ENCODE measurements around the gene NAB1. TPM values are rescaled to one million over a fixed set of nuclear protein-coding genes. Genes with fewer than 3 reads are reported as not detected.
A peak's percentile ranks its signal among the peaks of the same experiment; 100 is the strongest.

NAB1 gene
- total and polyA plus RNA-seq, 3 experiments from 2014 or later, result 3.9 to 35.1 (median 29.8) TPM

DNA sequence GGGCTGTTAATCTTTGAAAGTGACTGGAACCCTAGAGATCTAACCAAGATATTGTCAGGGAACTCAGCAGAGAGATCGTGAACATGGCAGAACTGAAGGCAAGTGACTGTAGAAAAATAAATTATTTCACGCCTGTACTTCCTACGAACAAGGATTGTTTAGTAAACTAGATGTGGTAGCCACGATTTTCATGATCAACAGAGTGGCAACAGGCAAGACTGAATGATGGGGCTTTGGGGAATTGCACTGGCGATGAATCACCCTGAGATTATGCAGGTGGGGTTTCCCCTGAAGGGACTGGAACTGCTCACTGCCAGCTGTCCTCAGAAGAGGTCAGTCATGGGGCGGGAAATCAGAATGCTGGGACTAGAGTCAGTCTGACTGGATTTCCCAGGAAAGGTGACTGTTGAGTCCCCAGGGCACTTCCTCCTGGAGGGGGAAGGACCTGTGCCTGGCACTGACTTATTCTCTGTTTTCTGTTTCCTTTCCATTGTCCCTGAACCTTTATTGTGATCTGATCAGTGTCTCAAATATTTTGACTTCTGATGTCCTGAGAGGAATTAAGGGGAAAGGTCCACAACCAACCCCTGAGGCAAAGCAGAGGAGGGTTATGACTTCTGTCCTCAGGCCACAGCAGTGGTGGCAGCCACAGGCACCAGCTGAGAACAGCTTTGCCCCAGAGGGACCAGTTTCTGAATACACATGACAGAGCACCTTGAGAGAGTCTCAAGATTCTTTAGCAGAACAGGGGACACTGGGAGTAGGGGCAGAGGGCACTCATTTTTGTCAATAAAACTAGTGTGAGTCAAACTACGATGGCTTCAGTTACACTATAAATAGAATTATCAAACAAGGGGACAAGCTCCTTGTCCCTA, 70.0 kb downstream of the NAB1 start:
- H3K4me3 Mint-ChIP-seq, result peak overlapping the region in 2 of 7 donors; percentile 11 to 39
- no peaks in the 10 kb centered on the region for H3K4me1 ChIP-seq (ENCODE audit: insufficient read depth, low read length)
- CTCF ChIA-PET, result no interaction called here

DNA sequence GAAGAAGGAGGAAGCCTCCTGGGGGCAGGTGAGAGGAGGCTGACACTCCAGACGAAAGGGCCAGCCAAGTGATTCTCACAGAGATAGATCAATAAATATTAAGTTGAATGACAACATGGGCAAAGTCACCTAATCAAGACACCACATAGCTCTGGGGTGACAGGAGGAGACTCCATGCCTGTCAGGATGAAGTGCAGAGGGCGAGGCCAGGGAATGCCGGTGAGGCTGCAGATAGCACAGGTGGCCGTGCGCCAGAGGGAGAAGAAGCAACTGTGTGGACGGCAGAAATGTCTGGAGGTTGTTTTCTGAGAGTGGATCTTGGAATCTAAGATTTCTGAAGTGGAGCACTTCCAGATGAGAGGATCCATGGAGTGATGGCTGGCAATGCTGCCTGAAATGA, 71.4 kb downstream of the NAB1 start:
- Histone ChIP-seq H3K4me3 (ENCODE audit: low read length) (no peak overlapping the region), H3K27me3 (ENCODE audit: insufficient read depth, low read length, poor library complexity, severe bottlenecking) (no peaks in the 10 kb centered on the region), H3K27ac (ENCODE audit: low read depth, low read length) (no peak overlapping the region), H3K36me3 (ENCODE audit: insufficient read depth, low read length) (no peaks in the 10 kb centered on the region), H3K4me1 (ENCODE audit: insufficient read depth, low read length) (no peaks in the 10 kb centered on the region), H3K9me3 (ENCODE audit: low read length) (no peaks in the 10 kb centered on the region)
- POLR2A ChIA-PET, result no interaction called here
- Mint-ChIP-seq H3K9me3 (no peaks in the 10 kb centered on the region), H3K4me3 (no peak overlapping the region), H3K27me3 (peaks cover 3 to 10% of the 10 kb centered on the region in 2 donors), H3K4me1 (peaks cover 16 to 34% (median 31%) of the 10 kb centered on the region in 3 donors), H3K36me3 (no peaks in the 10 kb centered on the region), H3K27ac (no peak overlapping the region)
- no peak for DNase-seq
- CTCF ChIA-PET, result no interaction called here

More for the DNA sequence above, 70.0 kb downstream of the NAB1 start:
- no peak overlapping the region for H3K27ac ChIP-seq (ENCODE audit: low read depth, low read length)
- peaks cover 3 to 8% of the 10 kb centered on the region in 2 donors for H3K27me3 Mint-ChIP-seq
- no peaks in the 10 kb centered on the region for H3K27me3 ChIP-seq (ENCODE audit: insufficient read depth, low read length, poor library complexity, severe bottlenecking)
- no peaks in the 10 kb centered on the region for H3K36me3 ChIP-seq (ENCODE audit: insufficient read depth, low read length)
- POLR2A ChIA-PET, result no interaction called here
- no peaks in the 10 kb centered on the region for H3K9me3 ChIP-seq (ENCODE audit: low read length)
- H3K4me1 Mint-ChIP-seq, result peaks cover 16 to 35% (median 31%) of the 10 kb centered on the region in 3 donors
- no peak overlapping the region for H3K4me3 ChIP-seq (ENCODE audit: low read length)
- DNase-seq, result no peak
- peak overlapping the region in 1 of 8 donors; percentile 20 for H3K27ac Mint-ChIP-seq
- no peaks in the 10 kb centered on the region for H3K9me3 Mint-ChIP-seq
- no peaks in the 10 kb centered on the region for H3K36me3 Mint-ChIP-seq

DNA sequence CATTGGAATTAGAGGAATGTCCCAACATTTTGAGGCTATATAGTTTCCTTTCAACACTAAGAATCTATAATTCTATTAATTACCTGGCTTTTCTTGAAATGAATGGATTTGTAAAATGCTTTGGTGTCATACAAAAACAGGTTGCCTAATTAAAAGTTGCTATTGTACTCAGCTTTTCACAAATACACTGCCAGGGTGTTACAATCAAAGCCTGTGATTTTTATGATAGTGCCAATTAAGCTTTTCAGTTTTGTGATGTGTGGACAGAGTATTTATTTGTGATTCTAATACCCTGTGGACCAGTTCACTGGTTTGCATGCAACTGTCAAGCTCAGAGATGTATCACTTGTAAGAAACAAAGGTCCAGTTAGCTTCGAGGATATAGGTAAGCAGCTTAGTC, 71.8 kb downstream of the NAB1 start:
- no peak overlapping the region for H3K27ac ChIP-seq (ENCODE audit: low read depth, low read length)

GRCh38 chr2:190722061-190722759, 73.3 kb downstream of the NAB1 start:
- Histone ChIP-seq H3K27me3 (ENCODE audit: insufficient read depth, low read length, poor library complexity, severe bottlenecking) (no peaks in the 10 kb centered on the region), H3K36me3 (ENCODE audit: insufficient read depth, low read length) (no peaks in the 10 kb centered on the region), H3K4me3 (ENCODE audit: low read length) (no peak overlapping the region), H3K9me3 (ENCODE audit: low read length) (no peaks in the 10 kb centered on the region), H3K27ac (ENCODE audit: low read depth, low read length) (no peak overlapping the region), H3K4me1 (ENCODE audit: insufficient read depth, low read length) (no peaks in the 10 kb centered on the region)
- DNase-seq, result no peak
- Mint-ChIP-seq H3K27me3 (peaks cover 3 to 11% of the 10 kb centered on the region in 2 donors), H3K4me1 (peaks cover 16 to 34% (median 31%) of the 10 kb centered on the region in 3 donors), H3K27ac (no peak overlapping the region), H3K36me3 (no peaks in the 10 kb centered on the region), H3K9me3 (no peaks in the 10 kb centered on the region), H3K4me3 (no peak overlapping the region)
- CTCF ChIA-PET, result no interaction called here
- POLR2A ChIA-PET, result no interaction called here

More for the DNA sequence above, 71.8 kb downstream of the NAB1 start:
- no peaks in the 10 kb centered on the region for H3K36me3 ChIP-seq (ENCODE audit: insufficient read depth, low read length)
- Mint-ChIP-seq H3K27ac (no peak overlapping the region), H3K4me3 (no peak overlapping the region), H3K4me1 (peaks cover 16 to 34% (median 31%) of the 10 kb centered on the region in 3 donors), H3K36me3 (no peaks in the 10 kb centered on the region), H3K9me3 (no peaks in the 10 kb centered on the region), H3K27me3 (peaks cover 3 to 11% of the 10 kb centered on the region in 2 donors)
- POLR2A ChIA-PET, result no interaction called here
- H3K4me3 ChIP-seq (ENCODE audit: low read length), result no peak overlapping the region
- H3K9me3 ChIP-seq (ENCODE audit: low read length), result no peaks in the 10 kb centered on the region
- H3K27me3 ChIP-seq (ENCODE audit: insufficient read depth, low read length, poor library complexity, severe bottlenecking), result no peaks in the 10 kb centered on the region
- CTCF ChIA-PET, result no interaction called here
- DNase-seq, result no peak
- no peaks in the 10 kb centered on the region for H3K4me1 ChIP-seq (ENCODE audit: insufficient read depth, low read length)

- H3K27me3 Mint-ChIP-seq, result peaks cover 3 to 9% of the 10 kb centered on the region in 2 donors
- Histone ChIP-seq H3K27ac (ENCODE audit: low read depth, low read length) (no peak overlapping the region), H3K27me3 (ENCODE audit: insufficient read depth, low read length, poor library complexity, severe bottlenecking) (no peaks in the 10 kb centered on the region), H3K4me1 (ENCODE audit: insufficient read depth, low read length) (no peaks in the 10 kb centered on the region), H3K9me3 (ENCODE audit: low read length) (no peaks in the 10 kb centered on the region), H3K36me3 (ENCODE audit: insufficient read depth, low read length) (no peaks in the 10 kb centered on the region), H3K4me3 (ENCODE audit: low read length) (no peak overlapping the region)
- H3K27ac Mint-ChIP-seq, result no peak overlapping the region
- peaks cover 16 to 31% (median 29%) of the 10 kb centered on the region in 3 donors for H3K4me1 Mint-ChIP-seq
- POLR2A ChIA-PET, result no interaction called here
- no peaks in the 10 kb centered on the region for H3K9me3 Mint-ChIP-seq
- peak overlapping the region in 2 of 7 donors; percentile 41 to 49 for H3K4me3 Mint-ChIP-seq
- H3K36me3 Mint-ChIP-seq, result no peaks in the 10 kb centered on the region
- DNase-seq, result no peak
- CTCF ChIA-PET, result no interaction called here
Measured at GRCh38 chr2:190722835-190723234, 74.0 kb downstream of the NAB1 start.

GRCh38 chr2:190723397-190724090, 74.7 kb downstream of the NAB1 start:
- Histone ChIP-seq H3K4me3 (ENCODE audit: low read length) (no peak overlapping the region), H3K4me1 (ENCODE audit: insufficient read depth, low read length) (no peaks in the 10 kb centered on the region), H3K27me3 (ENCODE audit: insufficient read depth, low read length, poor library complexity, severe bottlenecking) (no peaks in the 10 kb centered on the region), H3K9me3 (ENCODE audit: low read length) (no peaks in the 10 kb centered on the region), H3K27ac (ENCODE audit: low read depth, low read length) (no peak overlapping the region), H3K36me3 (ENCODE audit: insufficient read depth, low read length) (no peaks in the 10 kb centered on the region)
- CTCF ChIA-PET, result no interaction called here
- Mint-ChIP-seq H3K27ac (peak overlapping the region in 1 of 8 donors; percentile 38), H3K4me3 (peak overlapping the region in 1 of 7 donors; percentile 41), H3K4me1 (peaks cover 11 to 26% (median 22%) of the 10 kb centered on the region in 3 donors), H3K9me3 (peaks cover 0 to 1% (median 0%) of the 10 kb centered on the region in 5 donors), H3K36me3 (no peaks in the 10 kb centered on the region), H3K27me3 (peaks cover 3 to 7% of the 10 kb centered on the region in 2 donors)
- no peak for DNase-seq
- POLR2A ChIA-PET, result no interaction called here

GRCh38 chr2:190726255-190726654, 77.4 kb downstream of the NAB1 start:
- CTCF ChIA-PET, result no interaction called here

DNA sequence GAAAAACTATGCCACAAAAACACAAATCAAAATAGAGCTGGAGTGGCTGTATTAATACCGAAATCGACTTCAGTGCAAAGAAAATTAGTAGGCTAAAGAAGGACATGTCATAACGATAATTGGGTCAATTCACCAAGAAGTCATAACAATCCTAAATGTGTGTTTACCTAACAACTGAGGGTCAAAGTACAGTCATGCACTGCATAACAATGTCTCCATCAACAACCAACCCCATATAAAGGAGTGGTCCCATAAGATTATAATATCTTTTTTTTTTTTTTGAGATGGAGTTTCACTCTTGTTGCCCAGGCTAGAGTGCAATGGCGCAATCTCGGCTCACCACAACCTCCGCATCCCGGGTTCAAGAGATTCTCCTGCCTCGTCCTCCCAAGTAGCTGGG, 87.5 kb downstream of the NAB1 start:
- DNase-seq, result no peak
- no peaks in the 10 kb centered on the region for H3K27me3 ChIP-seq (ENCODE audit: insufficient read depth, low read length, poor library complexity, severe bottlenecking)
- no peaks in the 10 kb centered on the region for H3K9me3 ChIP-seq (ENCODE audit: low read length)
- Mint-ChIP-seq H3K4me3 (no peak overlapping the region), H3K27me3 (peaks cover 1 to 3% of the 10 kb centered on the region in 2 donors), H3K27ac (no peak overlapping the region), H3K36me3 (no peaks in the 10 kb centered on the region), H3K4me1 (no peaks in the 10 kb centered on the region), H3K9me3 (no peaks in the 10 kb centered on the region)
- H3K4me1 ChIP-seq (ENCODE audit: insufficient read depth, low read length), result no peaks in the 10 kb centered on the region
- no peak overlapping the region for H3K4me3 ChIP-seq (ENCODE audit: low read length)
- no peaks in the 10 kb centered on the region for H3K36me3 ChIP-seq (ENCODE audit: insufficient read depth, low read length)
- ChIA-PET CTCF (no interaction called here), POLR2A (no interaction called here)
- no peak overlapping the region for H3K27ac ChIP-seq (ENCODE audit: low read depth, low read length)

More at GRCh38 chr2:190726255-190726654, 77.4 kb downstream of the NAB1 start:
- Mint-ChIP-seq H3K27me3 (peaks cover 0 to 7% of the 10 kb centered on the region in 2 donors), H3K9me3 (peaks cover 0 to 2% (median 0%) of the 10 kb centered on the region in 5 donors), H3K4me3 (no peak overlapping the region), H3K27ac (no peak overlapping the region), H3K4me1 (peaks cover 9 to 20% (median 20%) of the 10 kb centered on the region in 3 donors), H3K36me3 (no peaks in the 10 kb centered on the region)
- Histone ChIP-seq H3K9me3 (ENCODE audit: low read length) (no peaks in the 10 kb centered on the region), H3K36me3 (ENCODE audit: insufficient read depth, low read length) (no peaks in the 10 kb centered on the region), H3K27ac (ENCODE audit: low read depth, low read length) (no peak overlapping the region), H3K4me1 (ENCODE audit: insufficient read depth, low read length) (no peaks in the 10 kb centered on the region), H3K27me3 (ENCODE audit: insufficient read depth, low read length, poor library complexity, severe bottlenecking) (no peaks in the 10 kb centered on the region), H3K4me3 (ENCODE audit: low read length) (no peak overlapping the region)
- POLR2A ChIA-PET, result no interaction called here
- DNase-seq, result no peak
